GM23338 (cell line): Measurements from ENCODE around the gene ZFYVE21. TPM values are rescaled to one million over a fixed set of nuclear protein-coding genes. Genes with fewer than 3 reads are reported as not detected.

Source experiments
- ATAC-seq: fragments of 200-7000 bp; cut with Tn5 transposase; 3 replicates; pipeline ENCODE4 v1.9.1; 2020
- DNase-seq: peaks from one replicate; pipeline ENCODE4 v3.0.0-alpha.2; 2015; ENCODE audit warnings: low spot score
- H2AFZ ChIP-seq: fragments of 200-600 bp; sonication (generic); 2 replicates; pipeline ENCODE4 v1.8.0; 2016; ENCODE audit warnings: antibody characterized with exemption, mild to moderate bottlenecking, moderate library complexity
- H3F3A ChIP-seq: fragments of 200-600 bp; sonication (generic); replicated peaks from 2 replicates; pipeline ENCODE4 v1.8.0; 2017; ENCODE audit warnings: antibody characterized with exemption, mixed run types, low read depth
- H3K27ac ChIP-seq: fragments of 200-600 bp; sonication (generic); 2 replicates; pipeline ENCODE4 v1.6.1; 2016; ENCODE audit warnings: low read depth
- H3K27me3 ChIP-seq: fragments of 200-600 bp; sonication (generic); 2 replicates; pipeline ENCODE4 v1.8.0; 2016; ENCODE audit warnings: mild to moderate bottlenecking, mixed run types, moderate library complexity; ENCODE audit not compliant: insufficient read depth
- H3K36me3 ChIP-seq: fragments of 200-600 bp; sonication (generic); 2 replicates; pipeline ENCODE4 v1.8.0; 2016; ENCODE audit warnings: mild to moderate bottlenecking; ENCODE audit not compliant: insufficient read depth
- H3K4me1 ChIP-seq: fragments of 200-600 bp; sonication (generic); 2 replicates; pipeline ENCODE4 v1.8.0; 2016; ENCODE audit warnings: mild to moderate bottlenecking, moderate library complexity; ENCODE audit not compliant: insufficient read depth
- H3K4me2 ChIP-seq: fragments of 200-600 bp; sonication (generic); 2 replicates; pipeline ENCODE4 v1.7.1; 2017; ENCODE audit warnings: mixed run types
- H3K4me3 ChIP-seq: fragments of 200-600 bp; sonication (generic); 2 replicates; pipeline ENCODE4 v1.6.1; 2016; ENCODE audit warnings: mixed run types
- H3K79me2 ChIP-seq: fragments of 200-600 bp; sonication (generic); replicated peaks from 2 replicates; pipeline ENCODE4 v1.8.0; 2017; ENCODE audit warnings: mild to moderate bottlenecking; ENCODE audit not compliant: insufficient read depth
- H3K9me2 ChIP-seq: fragments of 200-600 bp; sonication (generic); 2 replicates; pipeline ENCODE4 v1.8.0; 2017; ENCODE audit not compliant: insufficient read depth
- H4K20me1 ChIP-seq: fragments of 200-600 bp; sonication (generic); replicated peaks from 2 replicates; pipeline ENCODE4 v1.8.0; 2017; ENCODE audit warnings: mild to moderate bottlenecking; ENCODE audit not compliant: insufficient read depth
- H3K27ac Mint-ChIP-seq: 2 replicates; pipeline ENCODE4 v1.8.0; 2020; ENCODE audit warnings: inconsistent platforms, mild to moderate bottlenecking, moderate library complexity, mixed read lengths
- H3K27me3 Mint-ChIP-seq: 3 replicates; pipeline ENCODE4 v1.8.0; 2022; ENCODE audit warnings: low read depth, mild to moderate bottlenecking, moderate library complexity, mixed read lengths, inconsistent platforms; ENCODE audit not compliant: insufficient read depth, poor library complexity
- H3K36me3 Mint-ChIP-seq: 3 replicates; pipeline ENCODE4 v1.8.0; 2021; ENCODE audit warnings: low read depth, mild to moderate bottlenecking, inconsistent platforms, moderate library complexity, mixed read lengths
- H3K4me1 Mint-ChIP-seq: 3 replicates; pipeline ENCODE4 v1.8.0; 2020; ENCODE audit warnings: mild to moderate bottlenecking, inconsistent platforms, mixed read lengths
- H3K4me3 Mint-ChIP-seq: 3 replicates; pipeline ENCODE4 v1.8.0; 2021; ENCODE audit warnings: moderate library complexity, mild to moderate bottlenecking, inconsistent platforms, mixed read lengths
- H3K9me3 Mint-ChIP-seq: 3 replicates; pipeline ENCODE4 v1.8.0; 2020; ENCODE audit warnings: moderate library complexity, mild to moderate bottlenecking, inconsistent platforms, mixed read lengths
- EZH2 ChIP-seq: fragments of 200-600 bp; sonication (generic); IDR thresholded peaks from one replicate; pipeline ENCODE4 v1.8.0; 2017; ENCODE audit warnings: antibody characterized with exemption, mild to moderate bottlenecking, low read depth; ENCODE audit not compliant: unreplicated experiment
- EZH2phosphoT487 ChIP-seq: fragments of 200-600 bp; sonication (generic); IDR thresholded peaks from one replicate; pipeline ENCODE4 v1.8.1; 2018; ENCODE audit warnings: antibody characterized with exemption; ENCODE audit not compliant: unreplicated experiment
- JUNB ChIP-seq: IDR thresholded peaks from one replicate; pipeline ENCODE4 v1.6.1; 2016; ENCODE audit warnings: antibody characterized with exemption; ENCODE audit not compliant: unreplicated experiment
- NANOG ChIP-seq: IDR thresholded peaks from 2 replicates; pipeline ENCODE4 v1.6.1; 2016; ENCODE audit warnings: antibody characterized with exemption, borderline replicate concordance
- POLR2AphosphoS5 ChIP-seq: IDR thresholded peaks from 2 replicates; pipeline ENCODE4 v1.6.1; 2016; ENCODE audit warnings: antibody characterized with exemption, low read depth
- STAT1 ChIP-seq: IDR thresholded peaks from one replicate; pipeline ENCODE4 v1.6.1; 2016; ENCODE audit warnings: antibody characterized with exemption; ENCODE audit not compliant: unreplicated experiment
- ZNF114 ChIP-seq: fragments of 250-450 bp; sonication (Bioruptor Pico); IDR thresholded peaks from 2 replicates; pipeline ENCODE4 v1.5.0; 2020; ENCODE audit warnings: mild to moderate bottlenecking, moderate library complexity
- ZNF331 ChIP-seq: fragments of 250-450 bp; sonication (Bioruptor Pico); IDR thresholded peaks from 2 replicates; pipeline ENCODE4 v1.5.0; 2020; ENCODE audit warnings: low read depth, mild to moderate bottlenecking, moderate library complexity
- polyA plus RNA-seq: library from polyadenylated mRNA; unstranded; fragments of >200 nt; fragmentation: Nextera tagmentation; extraction: Ambion mirVana; gene quantifications from 2 replicates; pipeline ENCODE4 v1.2.1, GENCODE V29; 2016
- total RNA-seq: library from RNA; depleted of rRNA; stranded (reverse); fragments of >200 nt; shearing (Covaris generic); gene quantifications from 2 replicates; pipeline ENCODE4 v1.2.3, GENCODE V29; 2014
- TF ChIP-seq, protein P1 (sequence below): fragments of 250-450 bp; sonication (Bioruptor Pico); IDR thresholded peaks from 2 replicates; pipeline ENCODE4 v1.5.0; 2020; ENCODE audit warnings: mild to moderate bottlenecking, moderate library complexity
- TF ChIP-seq, protein P2 (sequence below): IDR thresholded peaks from 2 replicates; pipeline ENCODE4 v1.6.1; 2016; ENCODE audit warnings: antibody characterized with exemption

The ZFYVE21 gene
- total and polyA plus RNA-seq, 2 experiments from 2014 or later, result 88.0 to 89.6 TPM

DNA sequence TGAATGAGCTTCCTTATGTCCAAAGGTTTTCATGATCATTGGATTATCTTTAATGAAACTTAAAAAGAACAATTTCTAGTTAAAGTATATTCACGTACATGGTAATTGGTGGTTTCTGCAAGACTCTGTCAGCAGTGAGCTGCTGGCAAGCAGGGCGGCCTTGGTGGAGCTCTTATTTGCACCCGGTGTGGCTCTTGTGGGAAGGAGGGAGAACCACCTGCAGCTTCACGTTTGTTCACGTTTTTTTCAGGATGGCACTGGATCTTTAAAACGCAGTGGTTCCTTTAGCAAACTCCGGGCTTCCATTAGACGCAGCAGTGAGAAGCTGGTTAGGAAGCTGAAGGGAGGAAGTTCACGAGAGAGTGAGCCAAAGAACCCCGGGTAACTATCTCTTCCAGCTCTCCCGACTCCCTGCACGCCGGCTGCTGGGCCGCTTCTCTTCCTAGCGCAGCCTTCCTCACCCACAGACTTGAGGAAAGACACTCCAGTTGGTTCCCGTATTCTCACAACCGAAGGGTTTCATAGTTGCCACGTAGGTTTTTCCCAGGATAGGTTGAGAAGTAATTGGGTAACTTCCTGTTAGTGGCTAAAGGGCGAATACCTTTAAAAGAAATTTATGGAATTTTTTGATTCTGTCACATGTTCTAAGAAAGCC is 28.7 kb upstream of the ZFYVE21 start:
- ATAC-seq (no peak), DNase-seq (no peak)
- Histone ChIP-seq H3K36me3 (peaks cover 39% of the 10 kb centered on the region), H3F3A (peaks cover 3% of the 10 kb centered on the region; the same call in 1 of the 2 replicates), H4K20me1 (peaks cover 29% of the 10 kb centered on the region), H3K27ac (no peak overlapping the region), H3K4me2 (no peak overlapping the region), H3K4me1 (no peaks in the 10 kb centered on the region), H3K27me3 (no peaks in the 10 kb centered on the region), H3K79me2 (peaks cover 33% of the 10 kb centered on the region), H3K9me2 (no peaks in the 10 kb centered on the region), H2AFZ (no peak overlapping the region), H3K4me3 (no peak overlapping the region)
- H3K27ac Mint-ChIP-seq, result no peak overlapping the region
- peaks cover 12% of the 10 kb centered on the region for H3K27me3 Mint-ChIP-seq
- H3K4me3 Mint-ChIP-seq, result no peak overlapping the region
- no peaks in the 10 kb centered on the region for H3K9me3 Mint-ChIP-seq
- H3K36me3 Mint-ChIP-seq, result peaks cover 46% of the 10 kb centered on the region
- TF ChIP-seq NANOG (no peak), JUNB (no peak), STAT1 (no peak)
- TF ChIP-seq, protein P1, sequence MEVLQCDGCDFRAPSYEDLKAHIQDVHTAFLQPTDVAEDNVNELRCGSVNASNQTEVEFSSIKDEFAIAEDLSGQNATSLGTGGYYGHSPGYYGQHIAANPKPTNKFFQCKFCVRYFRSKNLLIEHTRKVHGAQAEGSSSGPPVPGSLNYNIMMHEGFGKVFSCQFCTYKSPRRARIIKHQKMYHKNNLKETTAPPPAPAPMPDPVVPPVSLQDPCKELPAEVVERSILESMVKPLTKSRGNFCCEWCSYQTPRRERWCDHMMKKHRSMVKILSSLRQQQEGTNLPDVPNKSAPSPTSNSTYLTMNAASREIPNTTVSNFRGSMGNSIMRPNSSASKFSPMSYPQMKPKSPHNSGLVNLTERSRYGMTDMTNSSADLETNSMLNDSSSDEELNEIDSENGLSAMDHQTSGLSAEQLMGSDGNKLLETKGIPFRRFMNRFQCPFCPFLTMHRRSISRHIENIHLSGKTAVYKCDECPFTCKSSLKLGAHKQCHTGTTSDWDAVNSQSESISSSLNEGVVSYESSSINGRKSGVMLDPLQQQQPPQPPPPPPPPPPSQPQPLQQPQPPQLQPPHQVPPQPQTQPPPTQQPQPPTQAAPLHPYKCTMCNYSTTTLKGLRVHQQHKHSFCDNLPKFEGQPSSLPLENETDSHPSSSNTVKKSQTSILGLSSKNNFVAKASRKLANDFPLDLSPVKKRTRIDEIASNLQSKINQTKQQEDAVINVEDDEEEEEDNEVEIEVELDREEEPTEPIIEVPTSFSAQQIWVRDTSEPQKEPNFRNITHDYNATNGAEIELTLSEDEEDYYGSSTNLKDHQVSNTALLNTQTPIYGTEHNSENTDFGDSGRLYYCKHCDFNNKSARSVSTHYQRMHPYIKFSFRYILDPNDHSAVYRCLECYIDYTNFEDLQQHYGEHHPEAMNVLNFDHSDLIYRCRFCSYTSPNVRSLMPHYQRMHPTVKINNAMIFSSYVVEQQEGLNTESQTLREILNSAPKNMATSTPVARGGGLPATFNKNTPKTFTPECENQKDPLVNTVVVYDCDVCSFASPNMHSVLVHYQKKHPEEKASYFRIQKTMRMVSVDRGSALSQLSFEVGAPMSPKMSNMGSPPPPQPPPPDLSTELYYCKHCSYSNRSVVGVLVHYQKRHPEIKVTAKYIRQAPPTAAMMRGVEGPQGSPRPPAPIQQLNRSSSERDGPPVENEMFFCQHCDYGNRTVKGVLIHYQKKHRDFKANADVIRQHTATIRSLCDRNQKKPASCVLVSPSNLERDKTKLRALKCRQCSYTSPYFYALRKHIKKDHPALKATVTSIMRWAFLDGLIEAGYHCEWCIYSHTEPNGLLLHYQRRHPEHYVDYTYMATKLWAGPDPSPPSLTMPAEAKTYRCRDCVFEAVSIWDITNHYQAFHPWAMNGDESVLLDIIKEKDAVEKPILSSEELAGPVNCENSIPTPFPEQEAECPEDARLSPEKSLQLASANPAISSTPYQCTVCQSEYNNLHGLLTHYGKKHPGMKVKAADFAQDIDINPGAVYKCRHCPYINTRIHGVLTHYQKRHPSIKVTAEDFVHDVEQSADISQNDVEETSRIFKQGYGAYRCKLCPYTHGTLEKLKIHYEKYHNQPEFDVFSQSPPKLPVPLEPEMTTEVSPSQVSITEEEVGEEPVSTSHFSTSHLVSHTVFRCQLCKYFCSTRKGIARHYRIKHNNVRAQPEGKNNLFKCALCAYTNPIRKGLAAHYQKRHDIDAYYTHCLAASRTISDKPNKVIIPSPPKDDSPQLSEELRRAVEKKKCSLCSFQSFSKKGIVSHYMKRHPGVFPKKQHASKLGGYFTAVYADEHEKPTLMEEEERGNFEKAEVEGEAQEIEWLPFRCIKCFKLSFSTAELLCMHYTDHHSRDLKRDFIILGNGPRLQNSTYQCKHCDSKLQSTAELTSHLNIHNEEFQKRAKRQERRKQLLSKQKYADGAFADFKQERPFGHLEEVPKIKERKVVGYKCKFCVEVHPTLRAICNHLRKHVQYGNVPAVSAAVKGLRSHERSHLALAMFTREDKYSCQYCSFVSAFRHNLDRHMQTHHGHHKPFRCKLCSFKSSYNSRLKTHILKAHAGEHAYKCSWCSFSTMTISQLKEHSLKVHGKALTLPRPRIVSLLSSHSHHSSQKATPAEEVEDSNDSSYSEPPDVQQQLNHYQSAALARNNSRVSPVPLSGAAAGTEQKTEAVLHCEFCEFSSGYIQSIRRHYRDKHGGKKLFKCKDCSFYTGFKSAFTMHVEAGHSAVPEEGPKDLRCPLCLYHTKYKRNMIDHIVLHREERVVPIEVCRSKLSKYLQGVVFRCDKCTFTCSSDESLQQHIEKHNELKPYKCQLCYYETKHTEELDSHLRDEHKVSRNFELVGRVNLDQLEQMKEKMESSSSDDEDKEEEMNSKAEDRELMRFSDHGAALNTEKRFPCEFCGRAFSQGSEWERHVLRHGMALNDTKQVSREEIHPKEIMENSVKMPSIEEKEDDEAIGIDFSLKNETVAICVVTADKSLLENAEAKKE (CRISPR knock-in tag), result no peak
- peaks cover 3% of the 10 kb centered on the region; the same call in 2 of the 3 replicates for H3K4me1 Mint-ChIP-seq

DNA sequence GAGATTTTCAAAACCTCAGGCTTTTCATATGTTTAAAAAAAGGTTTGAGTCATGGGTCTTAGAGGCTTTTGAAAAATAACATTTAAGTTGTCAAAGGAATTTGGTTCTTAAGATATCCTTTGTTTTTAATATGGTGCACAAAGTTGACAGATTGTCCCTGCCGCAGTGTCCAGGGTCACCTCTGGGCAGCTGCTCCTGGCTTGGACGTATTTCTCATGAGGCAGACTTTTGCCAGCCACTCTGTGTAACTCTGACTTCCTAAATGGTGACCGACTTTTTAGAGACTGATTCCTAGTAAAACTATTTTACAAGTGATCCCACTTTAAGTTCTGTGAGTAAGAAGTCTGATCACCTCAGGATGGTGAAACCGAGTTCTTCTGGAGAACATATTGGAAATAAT is 27.9 kb upstream of the ZFYVE21 start:
- Mint-ChIP-seq H3K27ac (no peak overlapping the region), H3K27me3 (peaks cover 11% of the 10 kb centered on the region), H3K4me3 (no peak overlapping the region), H3K9me3 (no peaks in the 10 kb centered on the region), H3K36me3 (peaks cover 49% of the 10 kb centered on the region), H3K4me1 (peaks cover 3% of the 10 kb centered on the region; the same call in 2 of the 3 replicates)
- Histone ChIP-seq H3K27me3 (no peaks in the 10 kb centered on the region), H3K4me3 (no peak overlapping the region), H3K4me1 (no peaks in the 10 kb centered on the region), H2AFZ (no peak overlapping the region), H3K9me2 (no peaks in the 10 kb centered on the region), H3K79me2 (peaks cover 37% of the 10 kb centered on the region), H4K20me1 (peaks cover 29% of the 10 kb centered on the region), H3F3A (peaks cover 4% of the 10 kb centered on the region; the same call in 1 of the 2 replicates), H3K4me2 (no peak overlapping the region), H3K27ac (no peak overlapping the region), H3K36me3 (peaks cover 39% of the 10 kb centered on the region)
- DNase-seq, result no peak
- ATAC-seq, result no peak
- TF ChIP-seq, protein P2, sequence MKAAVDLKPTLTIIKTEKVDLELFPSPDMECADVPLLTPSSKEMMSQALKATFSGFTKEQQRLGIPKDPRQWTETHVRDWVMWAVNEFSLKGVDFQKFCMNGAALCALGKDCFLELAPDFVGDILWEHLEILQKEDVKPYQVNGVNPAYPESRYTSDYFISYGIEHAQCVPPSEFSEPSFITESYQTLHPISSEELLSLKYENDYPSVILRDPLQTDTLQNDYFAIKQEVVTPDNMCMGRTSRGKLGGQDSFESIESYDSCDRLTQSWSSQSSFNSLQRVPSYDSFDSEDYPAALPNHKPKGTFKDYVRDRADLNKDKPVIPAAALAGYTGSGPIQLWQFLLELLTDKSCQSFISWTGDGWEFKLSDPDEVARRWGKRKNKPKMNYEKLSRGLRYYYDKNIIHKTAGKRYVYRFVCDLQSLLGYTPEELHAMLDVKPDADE, result no peak
- no peak for TF ChIP-seq STAT1
- no peak for TF ChIP-seq JUNB
- no peak for TF ChIP-seq ZNF114 (CRISPR knock-in tag)
- no peak for TF ChIP-seq NANOG
- TF ChIP-seq EZH2, result no peak
- TF ChIP-seq ZNF331 (CRISPR knock-in tag), result no peak
- TF ChIP-seq POLR2AphosphoS5, result no peak
- TF ChIP-seq EZH2phosphoT487, result no peak
